Subcutaneous adipose tissue (tissue), 4 donors: ENCODE data around the gene TRIM3. TPM values are rescaled to one million over a fixed set of nuclear protein-coding genes. Genes with fewer than 3 reads are reported as not detected.

ENCODE experiments used
- total RNA-seq, 4 donors: library from RNA; depleted of rRNA; stranded (reverse); fragments of >200 nt; gene quantifications; one replicate each; pipeline ENCODE4 v1.1.0, GENCODE V29; 2016
- TF ChIP-seq, protein P1 (sequence below): fragments of 450-650 bp; IDR thresholded peaks from one replicate; pipeline ENCODE4 v1.5.1; 2016; ENCODE audit warnings: low read depth, mild to moderate bottlenecking, control low read depth, antibody characterized with exemption, moderate library complexity

The TRIM3 gene
- total RNA-seq, 4 donors from 2014 or later, result 11.9 to 22.0 (median 19.2) TPM

GRCh38 chr11:6415797-6416196, 57.9 kb downstream of the TRIM3 start:
- TF ChIP-seq, protein P1, sequence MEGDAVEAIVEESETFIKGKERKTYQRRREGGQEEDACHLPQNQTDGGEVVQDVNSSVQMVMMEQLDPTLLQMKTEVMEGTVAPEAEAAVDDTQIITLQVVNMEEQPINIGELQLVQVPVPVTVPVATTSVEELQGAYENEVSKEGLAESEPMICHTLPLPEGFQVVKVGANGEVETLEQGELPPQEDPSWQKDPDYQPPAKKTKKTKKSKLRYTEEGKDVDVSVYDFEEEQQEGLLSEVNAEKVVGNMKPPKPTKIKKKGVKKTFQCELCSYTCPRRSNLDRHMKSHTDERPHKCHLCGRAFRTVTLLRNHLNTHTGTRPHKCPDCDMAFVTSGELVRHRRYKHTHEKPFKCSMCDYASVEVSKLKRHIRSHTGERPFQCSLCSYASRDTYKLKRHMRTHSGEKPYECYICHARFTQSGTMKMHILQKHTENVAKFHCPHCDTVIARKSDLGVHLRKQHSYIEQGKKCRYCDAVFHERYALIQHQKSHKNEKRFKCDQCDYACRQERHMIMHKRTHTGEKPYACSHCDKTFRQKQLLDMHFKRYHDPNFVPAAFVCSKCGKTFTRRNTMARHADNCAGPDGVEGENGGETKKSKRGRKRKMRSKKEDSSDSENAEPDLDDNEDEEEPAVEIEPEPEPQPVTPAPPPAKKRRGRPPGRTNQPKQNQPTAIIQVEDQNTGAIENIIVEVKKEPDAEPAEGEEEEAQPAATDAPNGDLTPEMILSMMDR, result no peak

- TF ChIP-seq, protein P1, result no peak
Observed at GRCh38 chr11:6414874-6415328, 58.8 kb downstream of the TRIM3 start.

GRCh38 chr11:6413791-6414201, 59.9 kb downstream of the TRIM3 start:
- TF ChIP-seq, protein P1, result no peak

GRCh38 chr11:6411594-6412031, 62.1 kb downstream of the TRIM3 start:
- TF ChIP-seq, protein P1, result no peak

DNA sequence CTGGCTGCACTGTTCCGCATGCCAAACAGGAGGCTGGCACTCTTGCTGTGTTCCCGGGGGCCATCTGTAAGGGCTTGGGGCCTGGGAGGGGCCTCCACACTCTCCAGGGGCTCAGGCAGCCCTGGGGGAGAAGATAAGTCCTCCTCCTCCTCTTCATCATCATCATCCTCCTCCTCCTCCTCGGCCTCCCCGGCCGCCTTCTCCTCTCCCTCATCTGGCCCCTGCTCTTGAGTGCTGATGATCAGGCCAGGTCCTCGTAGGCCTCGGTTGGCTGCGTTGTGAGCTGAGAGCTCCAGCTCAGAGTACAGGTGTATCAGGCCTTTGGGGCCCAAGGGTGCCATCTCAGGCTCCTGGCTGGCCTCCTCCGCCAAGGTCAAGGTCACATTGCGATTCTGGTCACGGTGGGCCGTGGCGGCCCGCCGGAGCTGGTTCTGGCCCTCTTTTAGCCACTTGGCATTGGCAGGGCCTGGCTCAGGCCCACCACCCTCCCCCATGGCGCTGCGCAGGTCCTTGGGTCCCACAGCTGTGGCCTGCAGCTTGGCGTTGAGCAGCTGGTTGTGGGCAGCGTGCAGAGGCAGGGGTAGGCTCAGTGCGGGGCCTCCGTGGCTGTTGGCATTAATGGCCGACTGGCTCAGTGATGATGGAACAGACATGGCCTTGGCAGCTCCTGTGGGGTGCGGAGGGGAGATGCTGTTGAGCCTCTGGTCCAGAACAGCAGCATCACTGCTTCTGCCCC, 62.9 kb downstream of the TRIM3 start:
- TF ChIP-seq, protein P1, result no peak

DNA sequence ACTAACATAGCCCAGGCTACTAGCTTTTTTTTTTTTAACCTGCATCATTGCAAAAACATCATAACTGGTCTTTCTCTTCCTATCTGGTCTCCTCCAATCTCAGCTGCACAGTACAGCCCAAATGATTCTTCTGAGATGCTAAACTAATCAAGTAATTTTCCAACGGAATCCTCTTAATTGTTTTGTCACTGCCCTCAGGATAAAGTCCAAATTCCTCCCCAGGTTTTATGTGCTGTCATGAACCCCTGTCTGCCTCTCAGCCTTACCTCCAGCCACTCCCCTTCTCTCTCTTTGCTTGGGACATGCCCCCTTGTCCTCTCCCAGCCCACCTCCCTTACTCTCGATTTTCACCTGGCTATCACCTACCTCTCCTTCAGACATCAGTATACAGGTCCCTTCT, 67.4 kb downstream of the TRIM3 start:
- TF ChIP-seq, protein P1, result no peak

DNA sequence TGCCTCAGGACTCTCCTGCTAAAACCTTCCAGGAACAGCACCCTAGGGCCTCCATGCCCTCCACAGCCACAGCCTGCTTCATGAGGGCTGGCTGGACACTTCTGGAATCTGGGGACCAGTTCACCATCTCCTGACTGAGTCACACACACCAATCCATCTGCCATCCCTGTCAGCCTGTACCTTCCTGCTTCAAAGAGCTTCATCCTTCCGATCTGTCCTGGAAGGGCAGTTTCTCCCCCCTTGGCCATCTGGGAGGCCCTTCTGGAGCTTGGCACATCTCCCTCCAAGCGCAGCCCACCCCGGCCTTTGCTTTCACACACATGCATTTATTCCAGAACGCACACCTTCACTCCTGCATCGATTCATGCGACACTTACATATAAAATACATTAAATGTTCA, 67.9 kb downstream of the TRIM3 start:
- TF ChIP-seq, protein P1, result no peak
